NCI-H1048 (cell line): ENCODE measurements around the gene ADGRV1.
"Not testable (repeated sequence)": the region's sequence is repeated elsewhere in the genome, so short reads cannot be mapped to it uniquely, and the experiment has no call there.

Source experiments
- DNase-seq: peaks from one replicate; lab custom pipeline; 2025; lab: John Stamatoyannopoulos, UW

The ADGRV1 gene

GRCh38 chr5:90600307-90600706 is 41.7 kb downstream of the ADGRV1 start:
- not testable (repeated sequence) for DNase-seq

- DNase-seq: no peak
Measured at GRCh38 chr5:90601468-90601867, 42.9 kb downstream of the ADGRV1 start.

- DNase-seq: no peak
Measured at GRCh38 chr5:90602681-90603080, 44.1 kb downstream of the ADGRV1 start.

GRCh38 chr5:90606539-90606938 is 47.9 kb downstream of the ADGRV1 start:
- no peak for DNase-seq

- DNase-seq: no peak
Measured at GRCh38 chr5:90612919-90613318, 54.3 kb downstream of the ADGRV1 start.

GRCh38 chr5:90613459-90613858 is 54.9 kb downstream of the ADGRV1 start:
- DNase-seq: no peak

GRCh38 chr5:90613918-90614504 is 55.4 kb downstream of the ADGRV1 start:
- DNase-seq: no peak

GRCh38 chr5:90615355-90615754 is 56.8 kb downstream of the ADGRV1 start:
- no peak for DNase-seq

- no peak for DNase-seq
Measured at GRCh38 chr5:90618071-90618470, 59.5 kb downstream of the ADGRV1 start.

- DNase-seq: not testable (repeated sequence)
Measured at GRCh38 chr5:90619762-90620161, 61.2 kb downstream of the ADGRV1 start.

GRCh38 chr5:90621848-90622247 is 63.3 kb downstream of the ADGRV1 start:
- no peak for DNase-seq

GRCh38 chr5:90626493-90626892 is 67.9 kb downstream of the ADGRV1 start:
- DNase-seq: no peak

GRCh38 chr5:90628492-90628891 is 69.9 kb downstream of the ADGRV1 start:
- no peak for DNase-seq

- no peak for DNase-seq
Measured at GRCh38 chr5:90632791-90633190, 74.2 kb downstream of the ADGRV1 start.

GRCh38 chr5:90636948-90637347 is 78.4 kb downstream of the ADGRV1 start:
- DNase-seq: no peak

- DNase-seq: no peak
Measured at GRCh38 chr5:90637731-90638130, 79.1 kb downstream of the ADGRV1 start.

- no peak for DNase-seq
Measured at GRCh38 chr5:90638878-90639277, 80.3 kb downstream of the ADGRV1 start.

GRCh38 chr5:90640484-90641059 is 82.0 kb downstream of the ADGRV1 start:
- no peak for DNase-seq

GRCh38 chr5:90641528-90641927 is 82.9 kb downstream of the ADGRV1 start:
- no peak for DNase-seq

GRCh38 chr5:90642706-90643229 is 84.2 kb downstream of the ADGRV1 start:
- no peak for DNase-seq

- no peak for DNase-seq
Measured at GRCh38 chr5:90644132-90644531, 85.5 kb downstream of the ADGRV1 start.

- no peak for DNase-seq
Measured at GRCh38 chr5:90645024-90645610, 86.5 kb downstream of the ADGRV1 start.

- no peak for DNase-seq
Measured at GRCh38 chr5:90650767-90651166, 92.2 kb downstream of the ADGRV1 start.

- no peak for DNase-seq
Measured at GRCh38 chr5:90654215-90654614, 95.6 kb downstream of the ADGRV1 start.
